ENCODE results near the gene CFB. TPM values are rescaled to one million over a fixed set of nuclear protein-coding genes. Genes with fewer than 3 reads are reported as not detected.

The CFB gene
- total and polyA plus RNA-seq, 9 of the 15 experiments (the other 6 are each of a cell fraction or from before 2014, with no cell fraction given) = 0.08 to 0.91 (median 0.22) TPM; not detected in 4

GRCh38 chr6:31958741-31959739 lies 13.1 kb downstream of the CFB start, which contains the start of the genes NELFE and SKIC2 (continued):
- no peak for TF ChIP-seq PBX2 (CRISPR knock-in tag; IDR thresholded peaks at IDR 0.05; ENCODE audit: low read depth)
- TF ChIP-seq PBX2 (tag; conservative IDR thresholded peaks at IDR 0.05; ENCODE audit: low read depth) = peak; percentile 62
- TF ChIP-seq MBD1 (CRISPR knock-in tag; IDR thresholded peaks at IDR 0.05) = no peak
- TF ChIP-seq CAMTA2 (CRISPR knock-in tag; conservative IDR thresholded peaks at IDR 0.05) = no peak
- TF ChIP-seq SPI1 (IDR thresholded peaks at IDR 0.05; ENCODE audit: borderline replicate concordance, low read depth, low read length) = peak; percentile 76; the same call in 1 of the 2 replicates
- 0 out of 2 replicates have a peak, but pooled peaks have one; percentile 6 for TF ChIP-seq KLF10 (CRISPR knock-in tag; IDR thresholded peaks at IDR 0.05)
- TF ChIP-seq ETV5 (CRISPR knock-in tag; IDR thresholded peaks at IDR 0.05; ENCODE audit: low read depth) = peak; percentile 94
- TF ChIP-seq CUX1 (CRISPR knock-in tag; IDR thresholded peaks at IDR 0.05) = peak; percentile 75; the same call in 1 of the 2 replicates
- TF ChIP-seq ZNF146 (CRISPR knock-in tag; IDR thresholded peaks at IDR 0.05; ENCODE audit: unreplicated experiment) = no peak
- TF ChIP-seq PCBP1 (IDR thresholded peaks at IDR 0.05; ENCODE audit: low read depth, low read length, poor library complexity, severe bottlenecking) = peak; percentile 98
- peak; percentile 72; the same call in 1 of the 2 replicates for TF ChIP-seq MAX (CRISPR knock-in tag; IDR thresholded peaks at IDR 0.05)
- TF ChIP-seq ZNF449 (CRISPR knock-in tag; IDR thresholded peaks at IDR 0.05) = peak; percentile 85
